SK-N-SH (cell line): ENCODE measurements around the gene OSBPL10. TPM values are rescaled to one million over a fixed set of nuclear protein-coding genes. Genes with fewer than 3 reads are reported as not detected.

Experiments
- CTCF ChIA-PET: fragments of 300-600, 350-600 bp; formaldehyde crosslinking; extraction: SDS; loops from one replicate; lab custom pipeline; 2021; lab: Yijun Ruan, JAX
- POLR2A ChIA-PET: fragments of 350-600 bp; sonication (Branson Sonifier 250); formaldehyde crosslinking; extraction: SDS; loops from one replicate; lab custom pipeline; 2020; ENCODE audit warnings: antibody characterized with exemption, inconsistent platforms; lab: Yijun Ruan, JAX
- DNase-seq: peaks from one replicate; pipeline ENCODE4 v3.0.0; 2012
- H2AFZ ChIP-seq: fragments of 200-600 bp; sonication (generic); 2 replicates; pipeline ENCODE4 v1.8.1; 2016; ENCODE audit warnings: antibody characterized with exemption, mild to moderate bottlenecking, low read depth
- H3F3A ChIP-seq: fragments of 200-600 bp; sonication (generic); replicated peaks from 2 replicates; pipeline ENCODE3; 2016; ENCODE audit warnings: antibody characterized with exemption, mild to moderate bottlenecking; ENCODE audit not compliant: insufficient read depth
- H3K27ac ChIP-seq, 2 experiments: fragments of 200-500 bp in 1 of 2; fragments of 200-600 bp in 1 of 2; sonication (Bioruptor generic) in 1 of 2; sonication (generic), shearing (Covaris generic) in 1 of 2; 2 replicates each; pipeline versions ENCODE4 v1.5.1 to v1.6.1; 2014 to 2016; ENCODE audit warnings: low read depth in 2 of 2, inconsistent platforms in 1 of 2, low read length in 1 of 2, mild to moderate bottlenecking in 1 of 2, mixed read lengths in 1 of 2
- H3K27me3 ChIP-seq: fragments of 200-600 bp; sonication (generic), shearing (Covaris generic); 2 replicates; pipeline ENCODE4 v1.6.1; 2016; ENCODE audit warnings: mixed run types; ENCODE audit not compliant: insufficient read depth
- H3K36me3 ChIP-seq, 2 experiments: fragments of 200-500 bp in 1 of 2; fragments of 200-600 bp in 1 of 2; sonication (Bioruptor generic) in 1 of 2; sonication (generic) in 1 of 2; replicated peaks in 1 of 2; 2 replicates each; pipeline versions ENCODE3 to v1.5.1; 2014 to 2016; ENCODE audit warnings: low read length in 1 of 2, mild to moderate bottlenecking in 1 of 2; ENCODE audit not compliant: insufficient read depth in 2 of 2, control insufficient read depth in 1 of 2
- H3K4me1 ChIP-seq, 2 experiments: fragments of 200-500 bp in 1 of 2; fragments of 200-600 bp in 1 of 2; sonication (Bioruptor generic) in 1 of 2; sonication (generic), shearing (Covaris generic) in 1 of 2; 2 replicates each; pipeline versions ENCODE4 v1.5.1 to v1.6.1; 2014 to 2016; ENCODE audit warnings: low read depth in 1 of 2, low read length in 1 of 2, mixed run types in 1 of 2; ENCODE audit not compliant: insufficient read depth in 2 of 2, control insufficient read depth in 1 of 2
- H3K4me2 ChIP-seq: fragments of 200-600 bp; sonication (generic), shearing (Covaris generic); 2 replicates; pipeline ENCODE4 v1.6.1; 2017; ENCODE audit warnings: mixed run types
- H3K4me3 ChIP-seq, 2 experiments: fragments of 200-500 bp in 1 of 2; fragments of 200-600 bp in 1 of 2; sonication (Bioruptor generic) in 1 of 2; sonication (generic), shearing (Covaris generic) in 1 of 2; 2 replicates each; pipeline versions ENCODE4 v1.5.1 to v1.8.1; 2014 to 2016; ENCODE audit warnings: low read depth in 2 of 2, inconsistent platforms in 1 of 2, low read length in 1 of 2, mild to moderate bottlenecking in 1 of 2, mixed read lengths in 1 of 2, moderate library complexity in 1 of 2
- H3K79me2 ChIP-seq: fragments of 200-600 bp; sonication (generic); 2 replicates; pipeline ENCODE4 v1.8.1; 2017; ENCODE audit warnings: mild to moderate bottlenecking; ENCODE audit not compliant: insufficient read depth
- H3K9ac ChIP-seq: fragments of 200-600 bp; sonication (generic); 2 replicates; pipeline ENCODE4 v1.6.1; 2017; ENCODE audit warnings: mixed run types
- H3K9me2 ChIP-seq: fragments of 200-600 bp; sonication (generic); 2 replicates; pipeline ENCODE4 v1.6.1; 2017; ENCODE audit warnings: mixed run types
- H3K9me3 ChIP-seq: fragments of 200-600 bp; sonication (generic); 2 replicates; pipeline ENCODE4 v1.6.1; 2017; ENCODE audit warnings: mixed run types, mild to moderate bottlenecking, moderate library complexity
- H4K20me1 ChIP-seq: fragments of 200-600 bp; sonication (generic); 2 replicates; pipeline ENCODE4 v1.6.1; 2017; ENCODE audit warnings: mild to moderate bottlenecking, mixed run types; ENCODE audit not compliant: insufficient read depth
- CHD2 ChIP-seq: fragments of 150-350 bp; IDR thresholded peaks from 2 replicates; pipeline ENCODE4 v1.6.1; 2018; ENCODE audit warnings: low read length; ENCODE audit not compliant: partially characterized antibody
- EP300 ChIP-seq, 2 experiments: IDR thresholded peaks; 2 replicates each; pipeline versions ENCODE4 v1.4.0 to v1.6.1; 2012; ENCODE audit warnings: borderline replicate concordance in 1 of 2, low read depth in 1 of 2, low read length in 1 of 2
- FOSL2 ChIP-seq: IDR thresholded peaks from 2 replicates; pipeline ENCODE4 v1.4.0; 2012; ENCODE audit warnings: low read depth, mild to moderate bottlenecking, moderate library complexity, borderline replicate concordance
- FOXJ3 ChIP-seq: sonication (generic); formaldehyde crosslinking; IDR thresholded peaks from 2 replicates; pipeline ENCODE4 v1.5.1; 2020; ENCODE audit warnings: mild to moderate bottlenecking, missing genetic modification reagents
- JUND ChIP-seq: IDR thresholded peaks from 2 replicates; pipeline ENCODE4 v1.4.0; 2012
- MEF2A ChIP-seq: IDR thresholded peaks from 2 replicates; pipeline ENCODE4 v1.4.0; 2012; ENCODE audit warnings: low read depth, borderline replicate concordance
- MXI1 ChIP-seq: IDR thresholded peaks from 2 replicates; pipeline ENCODE4 v1.6.1; 2012; ENCODE audit warnings: mild to moderate bottlenecking, low read depth, low read length, improper control_type of control experiment
- NFIC ChIP-seq: IDR thresholded peaks from 2 replicates; pipeline ENCODE4 v1.4.0; 2012; ENCODE audit warnings: borderline replicate concordance
- NRF1 ChIP-seq: IDR thresholded peaks from 2 replicates; pipeline ENCODE4 v1.6.1; 2012; ENCODE audit warnings: low read depth, mild to moderate bottlenecking, low read length
- RCOR1 ChIP-seq: fragments of 150-350 bp; IDR thresholded peaks from 2 replicates; pipeline ENCODE4 v1.6.1; 2017; ENCODE audit warnings: antibody characterized with exemption, low read length
- RXRA ChIP-seq: IDR thresholded peaks from 2 replicates; pipeline ENCODE4 v1.4.0; 2012; ENCODE audit warnings: low read depth, mild to moderate bottlenecking, borderline replicate concordance
- TAF1 ChIP-seq: IDR thresholded peaks from 2 replicates; pipeline ENCODE4 v1.6.1; 2012; ENCODE audit warnings: low read depth, mild to moderate bottlenecking, low read length, moderate library complexity, borderline replicate concordance
- YY1 ChIP-seq: IDR thresholded peaks from 2 replicates; pipeline ENCODE4 v1.4.0; 2012; ENCODE audit warnings: low read depth, mild to moderate bottlenecking
- WGBS: methylation state at CpG from one replicate; pipeline ENCODE4 v1.1.6; 2017; ENCODE audit warnings: low lambda C conversion rate; 5-methylcytosine and 5-hydroxymethylcytosine counted together
- polyA plus RNA-seq, 3 experiments: library from polyadenylated mRNA; depleted of rRNA; stranded (reverse); fragments of >200 nt; gene quantifications; 2 replicates each; pipeline ENCODE4 v1.2.3, GENCODE V29; 2012
- TF ChIP-seq, protein P1 (sequence below): IDR thresholded peaks from 2 replicates; pipeline ENCODE4; 2012
- TF ChIP-seq, protein P2 (sequence below): fragments of 150-350 bp; IDR thresholded peaks from 2 replicates; pipeline ENCODE4 v1.6.1; 2016; ENCODE audit warnings: mild to moderate bottlenecking, low read depth, low read length
- TF ChIP-seq, protein P3 (sequence below): IDR thresholded peaks from 2 replicates; pipeline ENCODE4 v1.6.1; 2012; ENCODE audit warnings: mild to moderate bottlenecking, low read depth, low read length, moderate library complexity
- TF ChIP-seq, protein P4 (sequence below): IDR thresholded peaks from 2 replicates; pipeline ENCODE4 v1.4.0; 2012; ENCODE audit warnings: low read depth, borderline replicate concordance
- TF ChIP-seq, protein P5 (sequence below): IDR thresholded peaks from 2 replicates; pipeline ENCODE4 v1.4.0; 2012; ENCODE audit warnings: low read depth, borderline replicate concordance

OSBPL10 gene
- polyA plus RNA-seq, 1 of the 3 experiments (the other 2 are of a cell fraction): 0.12 TPM

DNA sequence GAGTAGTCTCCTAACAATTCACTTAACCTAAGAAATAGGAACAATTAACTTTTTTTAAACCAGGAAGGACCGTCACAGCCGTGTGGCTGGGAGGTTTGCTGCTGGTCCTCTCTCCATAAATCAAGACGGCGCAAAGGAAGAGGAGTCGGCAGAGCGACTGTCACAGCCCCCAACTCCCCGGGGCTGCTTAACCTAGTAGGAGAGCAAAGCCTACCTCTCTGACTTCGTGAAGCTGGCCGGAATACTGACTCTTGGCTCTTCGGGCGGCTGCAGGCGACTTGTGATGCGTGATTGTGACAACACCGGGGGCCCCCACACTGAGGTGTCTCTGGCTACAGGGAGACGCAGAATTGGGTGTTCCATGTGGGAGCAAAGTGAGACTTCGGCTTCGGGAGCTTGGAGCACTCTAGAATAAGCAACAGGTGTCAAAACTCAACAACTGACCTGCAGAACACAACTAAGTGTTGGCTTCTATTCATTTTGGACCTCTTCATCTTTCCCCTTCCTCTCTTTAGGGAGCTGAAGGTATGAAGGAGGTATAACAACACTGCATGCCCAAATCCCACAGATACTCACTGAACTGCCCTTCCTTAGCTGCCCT lies 151.1 kb downstream of the OSBPL10 start:
- Histone ChIP-seq H3K4me1 (peaks cover 0 to 3% of the 10 kb centered on the region in 2 experiments; a peak in 2 of 4 replicates), H3K9me3 (no peaks in the 10 kb centered on the region), H4K20me1 (no peaks in the 10 kb centered on the region), H2AFZ (no peak overlapping the region), H3K4me3 (no peak overlapping the region), H3K9me2 (no peaks in the 10 kb centered on the region), H3K4me2 (no peak overlapping the region), H3K36me3 (no peaks in the 10 kb centered on the region), H3K9ac (no peak overlapping the region), H3K79me2 (no peaks in the 10 kb centered on the region), H3F3A (no peaks in the 10 kb centered on the region), H3K27me3 (no peaks in the 10 kb centered on the region), H3K27ac (no peak overlapping the region)
- no peak for DNase-seq
- ChIA-PET POLR2A (no interaction called here), CTCF (no interaction called here)
- WGBS: 68% methylated on average over 17 of the region's 17 CpGs
- no peak for TF ChIP-seq NRF1
- TF ChIP-seq TAF1: no peak
- TF ChIP-seq FOSL2: no peak
- no peak for TF ChIP-seq YY1
- no peak for TF ChIP-seq RXRA
- TF ChIP-seq, protein P1, sequence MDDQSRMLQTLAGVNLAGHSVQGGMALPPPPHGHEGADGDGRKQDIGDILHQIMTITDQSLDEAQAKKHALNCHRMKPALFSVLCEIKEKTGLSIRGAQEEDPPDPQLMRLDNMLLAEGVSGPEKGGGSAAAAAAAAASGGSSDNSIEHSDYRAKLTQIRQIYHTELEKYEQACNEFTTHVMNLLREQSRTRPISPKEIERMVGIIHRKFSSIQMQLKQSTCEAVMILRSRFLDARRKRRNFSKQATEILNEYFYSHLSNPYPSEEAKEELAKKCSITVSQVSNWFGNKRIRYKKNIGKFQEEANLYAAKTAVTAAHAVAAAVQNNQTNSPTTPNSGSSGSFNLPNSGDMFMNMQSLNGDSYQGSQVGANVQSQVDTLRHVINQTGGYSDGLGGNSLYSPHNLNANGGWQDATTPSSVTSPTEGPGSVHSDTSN: no peak
- TF ChIP-seq, protein P2, sequence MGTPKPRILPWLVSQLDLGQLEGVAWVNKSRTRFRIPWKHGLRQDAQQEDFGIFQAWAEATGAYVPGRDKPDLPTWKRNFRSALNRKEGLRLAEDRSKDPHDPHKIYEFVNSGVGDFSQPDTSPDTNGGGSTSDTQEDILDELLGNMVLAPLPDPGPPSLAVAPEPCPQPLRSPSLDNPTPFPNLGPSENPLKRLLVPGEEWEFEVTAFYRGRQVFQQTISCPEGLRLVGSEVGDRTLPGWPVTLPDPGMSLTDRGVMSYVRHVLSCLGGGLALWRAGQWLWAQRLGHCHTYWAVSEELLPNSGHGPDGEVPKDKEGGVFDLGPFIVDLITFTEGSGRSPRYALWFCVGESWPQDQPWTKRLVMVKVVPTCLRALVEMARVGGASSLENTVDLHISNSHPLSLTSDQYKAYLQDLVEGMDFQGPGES: no peak
- no peak for TF ChIP-seq FOXJ3 (CRISPR knock-in tag)
- no peak for TF ChIP-seq MXI1
- TF ChIP-seq, protein P3, sequence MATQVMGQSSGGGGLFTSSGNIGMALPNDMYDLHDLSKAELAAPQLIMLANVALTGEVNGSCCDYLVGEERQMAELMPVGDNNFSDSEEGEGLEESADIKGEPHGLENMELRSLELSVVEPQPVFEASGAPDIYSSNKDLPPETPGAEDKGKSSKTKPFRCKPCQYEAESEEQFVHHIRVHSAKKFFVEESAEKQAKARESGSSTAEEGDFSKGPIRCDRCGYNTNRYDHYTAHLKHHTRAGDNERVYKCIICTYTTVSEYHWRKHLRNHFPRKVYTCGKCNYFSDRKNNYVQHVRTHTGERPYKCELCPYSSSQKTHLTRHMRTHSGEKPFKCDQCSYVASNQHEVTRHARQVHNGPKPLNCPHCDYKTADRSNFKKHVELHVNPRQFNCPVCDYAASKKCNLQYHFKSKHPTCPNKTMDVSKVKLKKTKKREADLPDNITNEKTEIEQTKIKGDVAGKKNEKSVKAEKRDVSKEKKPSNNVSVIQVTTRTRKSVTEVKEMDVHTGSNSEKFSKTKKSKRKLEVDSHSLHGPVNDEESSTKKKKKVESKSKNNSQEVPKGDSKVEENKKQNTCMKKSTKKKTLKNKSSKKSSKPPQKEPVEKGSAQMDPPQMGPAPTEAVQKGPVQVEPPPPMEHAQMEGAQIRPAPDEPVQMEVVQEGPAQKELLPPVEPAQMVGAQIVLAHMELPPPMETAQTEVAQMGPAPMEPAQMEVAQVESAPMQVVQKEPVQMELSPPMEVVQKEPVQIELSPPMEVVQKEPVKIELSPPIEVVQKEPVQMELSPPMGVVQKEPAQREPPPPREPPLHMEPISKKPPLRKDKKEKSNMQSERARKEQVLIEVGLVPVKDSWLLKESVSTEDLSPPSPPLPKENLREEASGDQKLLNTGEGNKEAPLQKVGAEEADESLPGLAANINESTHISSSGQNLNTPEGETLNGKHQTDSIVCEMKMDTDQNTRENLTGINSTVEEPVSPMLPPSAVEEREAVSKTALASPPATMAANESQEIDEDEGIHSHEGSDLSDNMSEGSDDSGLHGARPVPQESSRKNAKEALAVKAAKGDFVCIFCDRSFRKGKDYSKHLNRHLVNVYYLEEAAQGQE: no peak
- TF ChIP-seq, protein P4, sequence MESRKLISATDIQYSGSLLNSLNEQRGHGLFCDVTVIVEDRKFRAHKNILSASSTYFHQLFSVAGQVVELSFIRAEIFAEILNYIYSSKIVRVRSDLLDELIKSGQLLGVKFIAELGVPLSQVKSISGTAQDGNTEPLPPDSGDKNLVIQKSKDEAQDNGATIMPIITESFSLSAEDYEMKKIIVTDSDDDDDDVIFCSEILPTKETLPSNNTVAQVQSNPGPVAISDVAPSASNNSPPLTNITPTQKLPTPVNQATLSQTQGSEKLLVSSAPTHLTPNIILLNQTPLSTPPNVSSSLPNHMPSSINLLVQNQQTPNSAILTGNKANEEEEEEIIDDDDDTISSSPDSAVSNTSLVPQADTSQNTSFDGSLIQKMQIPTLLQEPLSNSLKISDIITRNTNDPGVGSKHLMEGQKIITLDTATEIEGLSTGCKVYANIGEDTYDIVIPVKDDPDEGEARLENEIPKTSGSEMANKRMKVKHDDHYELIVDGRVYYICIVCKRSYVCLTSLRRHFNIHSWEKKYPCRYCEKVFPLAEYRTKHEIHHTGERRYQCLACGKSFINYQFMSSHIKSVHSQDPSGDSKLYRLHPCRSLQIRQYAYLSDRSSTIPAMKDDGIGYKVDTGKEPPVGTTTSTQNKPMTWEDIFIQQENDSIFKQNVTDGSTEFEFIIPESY: no peak
- TF ChIP-seq RCOR1: no peak
- TF ChIP-seq EP300 (IDR thresholded peaks at IDR 0.05; ENCODE audit: borderline replicate concordance in 1 of 2, low read depth in 1 of 2, low read length in 1 of 2): no peak
- TF ChIP-seq, protein P5, sequence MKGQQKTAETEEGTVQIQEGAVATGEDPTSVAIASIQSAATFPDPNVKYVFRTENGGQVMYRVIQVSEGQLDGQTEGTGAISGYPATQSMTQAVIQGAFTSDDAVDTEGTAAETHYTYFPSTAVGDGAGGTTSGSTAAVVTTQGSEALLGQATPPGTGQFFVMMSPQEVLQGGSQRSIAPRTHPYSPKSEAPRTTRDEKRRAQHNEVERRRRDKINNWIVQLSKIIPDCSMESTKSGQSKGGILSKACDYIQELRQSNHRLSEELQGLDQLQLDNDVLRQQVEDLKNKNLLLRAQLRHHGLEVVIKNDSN: no peak
- no peak for TF ChIP-seq JUND
- TF ChIP-seq CHD2: no peak
- TF ChIP-seq NFIC: no peak
- TF ChIP-seq MEF2A: no peak
